Keratinocyte (primary cell): ENCODE results near the gene SFMBT2. TPM values are rescaled to one million over a fixed set of nuclear protein-coding genes. Genes with fewer than 3 reads are reported as not detected.

Experiments
- DNase-seq: peaks from one replicate; pipeline ENCODE4 v3.0.0-alpha.2; 2011; ENCODE audit warnings: low read depth, missing footprints, low spot score
- FAIRE-seq: peaks from 2 replicates; lab custom pipeline; 2011; peaks lifted over from hg19 to GRCh38; lab: Jason Lieb, UNC
- H2AFZ ChIP-seq: 2 replicates; pipeline ENCODE4 v1.6.0; 2012; ENCODE audit warnings: low read length, control low read depth, inconsistent platforms; ENCODE audit not compliant: control insufficient read depth
- H3K27ac ChIP-seq: 2 replicates; pipeline ENCODE4 v1.5.1; 2011; ENCODE audit warnings: low read length; ENCODE audit not compliant: control insufficient read depth, insufficient read depth
- H3K27me3 ChIP-seq: 3 replicates; pipeline ENCODE4 v1.6.0; 2011; ENCODE audit warnings: low read length; ENCODE audit not compliant: control insufficient read depth, insufficient read depth; ENCODE audit errors: extremely low read depth
- H3K36me3 ChIP-seq, 2 experiments: 2 replicates in 1 of 2; 3 replicates in 1 of 2; pipeline ENCODE4 v1.5.1; 2011; ENCODE audit warnings: low read length in 2 of 2, mild to moderate bottlenecking in 1 of 2; ENCODE audit not compliant: control insufficient read depth in 2 of 2, insufficient read depth in 2 of 2; ENCODE audit errors: extremely low read depth in 1 of 2
- H3K4me1 ChIP-seq: 3 replicates; pipeline ENCODE4 v1.5.1; 2011; ENCODE audit warnings: low read length; ENCODE audit not compliant: control insufficient read depth, insufficient read depth; ENCODE audit errors: extremely low read depth
- H3K4me2 ChIP-seq: 3 replicates; pipeline ENCODE4 v1.6.0; 2011; ENCODE audit warnings: low read depth, low read length; ENCODE audit not compliant: control insufficient read depth, insufficient read depth; ENCODE audit errors: extremely low read depth
- H3K4me3 ChIP-seq, 3 experiments: fragments of 200-600 bp in 1 of 3; sonication (generic) in 1 of 3; 2 replicates in 2 of 3; 3 replicates in 1 of 3; pipeline ENCODE4 v1.5.1; 2011 to 2016; ENCODE audit warnings: low read length in 3 of 3, mild to moderate bottlenecking in 3 of 3, control low read depth in 2 of 3, inconsistent platforms in 1 of 3, low read depth in 1 of 3, mixed read lengths in 1 of 3, mixed run types in 1 of 3, moderate library complexity in 1 of 3; ENCODE audit not compliant: control insufficient read depth in 2 of 3, insufficient read depth in 2 of 3; ENCODE audit errors: extremely low read depth in 1 of 3
- H3K79me2 ChIP-seq: 2 replicates; pipeline ENCODE4 v1.6.0; 2012; ENCODE audit warnings: low read length; ENCODE audit not compliant: control insufficient read depth, insufficient read depth
- H3K9ac ChIP-seq: 3 replicates; pipeline ENCODE4 v1.6.0; 2011; ENCODE audit warnings: low read length; ENCODE audit not compliant: control insufficient read depth, insufficient read depth; ENCODE audit errors: extremely low read depth
- H3K9me1 ChIP-seq: 3 replicates; pipeline ENCODE4 v1.6.0; 2011; ENCODE audit warnings: low read length; ENCODE audit not compliant: control insufficient read depth, insufficient read depth; ENCODE audit errors: extremely low read depth
- H3K9me3 ChIP-seq: 2 replicates; pipeline ENCODE4 v1.5.1; 2012; ENCODE audit warnings: low read depth, low read length; ENCODE audit not compliant: control insufficient read depth
- H4K20me1 ChIP-seq: 3 replicates; pipeline ENCODE4 v1.6.0; 2011; ENCODE audit warnings: low read length; ENCODE audit not compliant: control insufficient read depth, insufficient read depth; ENCODE audit errors: extremely low read depth
- EZH2 ChIP-seq: IDR thresholded peaks from one replicate; pipeline ENCODE4 v1.6.1; 2012; ENCODE audit warnings: inconsistent platforms, mild to moderate bottlenecking, low read length, moderate library complexity
- dilution Hi-C: fragments of 300-500 bp; cut with MboI; formaldehyde crosslinking; loops from one replicate; pipeline ENCODE4 v1.7.0; 2020; ENCODE audit warnings: low sequenced_read_pairs; ENCODE audit not compliant: extremely low pct_ligation_motif_present
- polyA minus RNA-seq, 3 experiments: library from RNA; depleted of rRNA, polyadenylated mRNA; stranded (reverse); fragments of >200 nt; gene quantifications; 1 replicate in 1 of 3; 2 replicates in 1 of 3; 3 replicates in 1 of 3; pipeline ENCODE4 v1.2.3, GENCODE V29; 2011
- polyA plus RNA-seq, 5 experiments: library from polyadenylated mRNA; depleted of rRNA in 3 of 5; stranded (reverse) in 3 of 5; stranded (forward) in 1 of 5; unstranded in 1 of 5; fragments of >200 nt; gene quantifications; 1 replicate in 1 of 5; 2 replicates in 3 of 5; 3 replicates in 1 of 5; pipeline versions ENCODE4 v1.2.1 to v1.2.3, GENCODE V29; 2011 to 2012; ENCODE audit warnings: missing spikeins in 2 of 5, low read depth in 1 of 5, low replicate concordance in 1 of 5
- TF ChIP-seq, protein P1 (sequence below), 3 experiments: IDR thresholded peaks in 1 of 3; conservative IDR thresholded peaks in 1 of 3; optimal IDR thresholded peaks in 1 of 3; 2 replicates in 2 of 3; 3 replicates in 1 of 3; pipeline versions ENCODE3 to v1.5.1; 2011; ENCODE audit warnings: low read length in 3 of 3, mild to moderate bottlenecking in 3 of 3, moderate library complexity in 2 of 3, control low read depth in 1 of 3, inconsistent platforms in 1 of 3; ENCODE audit not compliant: insufficient read depth in 2 of 3; ENCODE audit errors: extremely low read depth in 1 of 3

SFMBT2 gene
- polyA plus RNA-seq (0.48 to 0.71 TPM (median 0.71 TPM) in 3 replicates), polyA minus RNA-seq (0.69 to 2.8 TPM (median 0.79 TPM) in 3 replicates)
- 0.07 TPM for polyA plus RNA-seq (2011; ENCODE audit: low read depth)
- polyA plus RNA-seq (2011; cell fraction: cytosol; rRNA removed), result 0.23 and 0.51 TPM in 2 replicates
- 1.5 and 1.6 TPM in 2 replicates for polyA plus RNA-seq (2011; cell fraction: nucleus; rRNA removed)
- 0.14 and 0.44 TPM in 2 replicates for polyA plus RNA-seq (2012; ENCODE audit: low replicate concordance)
- 1.2 TPM for polyA minus RNA-seq (2011; cell fraction: cytosol; rRNA and poly(A)+ RNA removed)
- 1.5 and 2.4 TPM in 2 replicates for polyA minus RNA-seq (2011; cell fraction: nucleus; rRNA and poly(A)+ RNA removed)

DNA sequence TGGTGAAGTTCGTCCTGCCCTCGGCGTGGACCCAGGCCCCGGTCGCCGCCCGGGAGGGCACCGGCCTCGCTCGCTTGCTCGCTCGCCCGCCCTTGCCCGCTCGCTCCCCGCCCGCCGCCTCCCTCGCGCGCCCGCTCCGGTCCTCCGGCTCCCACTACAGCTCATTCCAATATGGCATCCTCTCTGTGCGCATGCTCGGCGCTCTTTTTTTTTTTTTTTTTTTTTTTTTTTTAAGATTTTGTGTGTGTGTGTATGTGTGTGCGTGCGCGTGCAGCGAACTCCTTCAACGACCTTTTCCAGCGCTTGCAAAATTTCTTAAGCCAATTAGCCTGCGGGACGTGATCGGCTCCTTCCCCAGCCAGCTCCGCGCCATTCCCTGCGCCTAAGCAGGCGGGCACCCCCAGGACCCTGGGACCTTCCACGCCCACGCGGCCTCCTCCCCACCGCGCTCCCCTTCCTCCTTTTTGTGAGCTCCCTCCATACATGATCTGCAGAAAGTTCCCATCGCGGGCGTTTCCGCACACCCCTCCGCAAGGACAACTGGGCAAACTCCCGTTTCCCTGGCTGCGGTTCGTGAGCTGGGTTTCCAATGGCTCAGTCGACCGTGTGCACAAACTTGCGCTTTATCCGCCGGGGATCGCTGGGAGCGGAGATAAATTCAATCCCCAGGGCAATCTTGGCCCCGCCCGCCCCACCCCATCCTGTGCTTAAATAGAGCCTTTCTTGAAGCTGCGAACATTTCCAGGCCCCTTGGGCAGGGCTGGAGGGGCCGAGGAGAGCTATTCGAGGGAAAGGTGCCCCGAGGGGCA is at the start of gene SFMBT2:
SFMBT2 (minus strand) TSS at position 173 of the 809 bp plus-strand sequence. CDS start 29,136 bp downstream, outside the sequence.
- H3K9ac ChIP-seq, result peak within 1 kb of the TSS; percentile 54
- H3K9me3 ChIP-seq, result no peaks in the 10 kb centered on the region
- peak within 1 kb of the TSS; percentile 84 for H3K4me2 ChIP-seq
- TF ChIP-seq, protein P1, sequence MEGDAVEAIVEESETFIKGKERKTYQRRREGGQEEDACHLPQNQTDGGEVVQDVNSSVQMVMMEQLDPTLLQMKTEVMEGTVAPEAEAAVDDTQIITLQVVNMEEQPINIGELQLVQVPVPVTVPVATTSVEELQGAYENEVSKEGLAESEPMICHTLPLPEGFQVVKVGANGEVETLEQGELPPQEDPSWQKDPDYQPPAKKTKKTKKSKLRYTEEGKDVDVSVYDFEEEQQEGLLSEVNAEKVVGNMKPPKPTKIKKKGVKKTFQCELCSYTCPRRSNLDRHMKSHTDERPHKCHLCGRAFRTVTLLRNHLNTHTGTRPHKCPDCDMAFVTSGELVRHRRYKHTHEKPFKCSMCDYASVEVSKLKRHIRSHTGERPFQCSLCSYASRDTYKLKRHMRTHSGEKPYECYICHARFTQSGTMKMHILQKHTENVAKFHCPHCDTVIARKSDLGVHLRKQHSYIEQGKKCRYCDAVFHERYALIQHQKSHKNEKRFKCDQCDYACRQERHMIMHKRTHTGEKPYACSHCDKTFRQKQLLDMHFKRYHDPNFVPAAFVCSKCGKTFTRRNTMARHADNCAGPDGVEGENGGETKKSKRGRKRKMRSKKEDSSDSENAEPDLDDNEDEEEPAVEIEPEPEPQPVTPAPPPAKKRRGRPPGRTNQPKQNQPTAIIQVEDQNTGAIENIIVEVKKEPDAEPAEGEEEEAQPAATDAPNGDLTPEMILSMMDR (optimal IDR thresholded peaks at IDR 0.05 in 1 of 3, IDR thresholded peaks at IDR 0.05 in 1 of 3, conservative IDR thresholded peaks at IDR 0.05 in 1 of 3; ENCODE audit: extremely low read depth in 1 of 3, insufficient read depth in 2 of 3, low read length in 3 of 3), result peak in 1 of 3 experiments; percentile 11
- TF ChIP-seq EZH2, result no peak
- peak within 1 kb of the TSS; percentile 52 to 81 (median 73) for H3K4me3 ChIP-seq
- DNase-seq, result peak; percentile 7
- H3K4me1 ChIP-seq, result peaks cover 22% of the 10 kb centered on the region
- dilution Hi-C loops, result no loop called here
- peaks cover 61% of the 10 kb centered on the region for H3K27me3 ChIP-seq
- FAIRE-seq, result no peak
- H2AFZ ChIP-seq, result peak within 1 kb of the TSS; percentile 72
- H3K27ac ChIP-seq, result no peak within 1 kb of the TSS
- H3K9me1 ChIP-seq, result no peaks in the 10 kb centered on the region
- no peaks in the 10 kb centered on the region for H4K20me1 ChIP-seq
- no peaks in the 10 kb centered on the region for H3K36me3 ChIP-seq
- no peaks in the 10 kb centered on the region for H3K79me2 ChIP-seq

DNA sequence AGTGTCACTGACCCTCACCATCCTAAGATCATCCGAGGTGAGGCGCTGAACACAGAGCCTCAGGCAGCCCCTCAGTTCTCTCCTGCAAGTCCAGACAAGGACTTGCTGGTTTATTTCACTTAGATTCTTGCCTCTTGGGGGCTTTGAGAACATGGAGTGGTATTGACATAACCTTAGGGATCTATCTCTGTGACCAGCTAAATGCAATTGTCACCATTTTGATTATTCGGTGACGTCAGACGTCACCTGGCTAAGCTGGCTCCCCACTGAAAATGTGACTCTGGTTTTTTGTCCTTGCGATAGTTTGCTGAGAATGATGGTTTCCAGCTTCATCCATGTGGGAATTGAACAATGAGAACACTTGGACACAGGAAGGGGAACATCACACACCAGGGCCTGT is 49.2 kb upstream of the SFMBT2 start:
- FAIRE-seq (no peak), DNase-seq (no peak)
- Histone ChIP-seq H3K4me3 (no peak overlapping the region), H3K9me3 (no peaks in the 10 kb centered on the region), H3K27me3 (no peaks in the 10 kb centered on the region), H3K36me3 (no peaks in the 10 kb centered on the region), H2AFZ (no peak overlapping the region), H3K79me2 (no peaks in the 10 kb centered on the region), H3K4me2 (no peak overlapping the region), H3K9ac (no peak overlapping the region), H3K9me1 (no peaks in the 10 kb centered on the region), H4K20me1 (no peaks in the 10 kb centered on the region), H3K4me1 (no peaks in the 10 kb centered on the region), H3K27ac (no peak overlapping the region)
- TF ChIP-seq EZH2, result no peak
- TF ChIP-seq, protein P1 (optimal IDR thresholded peaks at IDR 0.05 in 1 of 3, IDR thresholded peaks at IDR 0.05 in 1 of 3, conservative IDR thresholded peaks at IDR 0.05 in 1 of 3; ENCODE audit: extremely low read depth in 1 of 3, insufficient read depth in 2 of 3, low read length in 3 of 3), result no peak
- dilution Hi-C loops, result no loop called here
